DOHH2 (cell line): ENCODE measurements around the gene DDIAS.
"Not testable (repeated sequence)": the region's sequence is repeated elsewhere in the genome, so short reads cannot be mapped to it uniquely, and the experiment has no call there.

Source experiments
- H3F3A ChIP-seq: fragments of 200-600 bp; sonication (generic), shearing (Covaris generic); 2 replicates; pipeline ENCODE4 v1.6.0; 2016; ENCODE audit warnings: antibody characterized with exemption, mild to moderate bottlenecking; ENCODE audit not compliant: control insufficient read depth, insufficient read depth
- H3K27ac ChIP-seq: fragments of 200-600 bp; sonication (generic); 2 replicates; pipeline ENCODE4 v1.5.1; 2014; ENCODE audit warnings: low read depth, mild to moderate bottlenecking, low read length, moderate library complexity
- H3K27me3 ChIP-seq: fragments of 200-600 bp; sonication (generic); 2 replicates; pipeline ENCODE4 v1.6.1; 2014; ENCODE audit warnings: mild to moderate bottlenecking, low read length, mixed read lengths; ENCODE audit not compliant: control insufficient read depth
- H3K36me3 ChIP-seq: fragments of 200-600 bp; sonication (generic); 2 replicates; pipeline ENCODE4 v1.6.1; 2014; ENCODE audit warnings: mild to moderate bottlenecking, low read length, moderate library complexity, mixed read lengths; ENCODE audit not compliant: control insufficient read depth
- H3K4me1 ChIP-seq: fragments of 200-600 bp; sonication (generic); 2 replicates; pipeline ENCODE4 v1.6.1; 2014; ENCODE audit warnings: mild to moderate bottlenecking, low read length, mixed read lengths; ENCODE audit not compliant: control insufficient read depth
- H3K4me2 ChIP-seq: fragments of 200-600 bp; sonication (generic); 2 replicates; pipeline ENCODE4 v1.6.0; 2014; ENCODE audit warnings: mild to moderate bottlenecking, low read length, moderate library complexity
- H3K4me3 ChIP-seq: fragments of 200-600 bp; sonication (generic); 2 replicates; pipeline ENCODE4 v1.5.1; 2014; ENCODE audit warnings: mild to moderate bottlenecking, low read length, mixed read lengths
- H3K79me2 ChIP-seq: fragments of 200-600 bp; sonication (generic); 2 replicates; pipeline ENCODE4 v1.6.1; 2014; ENCODE audit warnings: mild to moderate bottlenecking, low read length, mixed read lengths; ENCODE audit not compliant: control insufficient read depth
- H3K9me2 ChIP-seq: fragments of 200-600 bp; sonication (generic); replicated peaks from 2 replicates; pipeline ENCODE4 v1.6.1; 2014; ENCODE audit warnings: mild to moderate bottlenecking, low read length, mixed read lengths; ENCODE audit not compliant: control insufficient read depth
- H3K9me3 ChIP-seq: fragments of 200-600 bp; sonication (generic); 2 replicates; pipeline ENCODE4 v1.6.1; 2014; ENCODE audit warnings: antibody characterized with exemption, low read length, mixed read lengths; ENCODE audit not compliant: control insufficient read depth, insufficient read depth
- H4K20me1 ChIP-seq: fragments of 200-600 bp; sonication (generic); 2 replicates; pipeline ENCODE4 v1.6.0; 2014; ENCODE audit warnings: low read depth, mild to moderate bottlenecking, antibody characterized with exemption, low read length, moderate library complexity; ENCODE audit not compliant: control insufficient read depth, insufficient read depth
- CTCF ChIP-seq: fragments of 200-600 bp; sonication (generic); IDR thresholded peaks from one replicate; pipeline ENCODE4 v1.5.1; 2014; ENCODE audit warnings: antibody characterized with exemption, mild to moderate bottlenecking, low read depth, low read length; ENCODE audit not compliant: poor library complexity, severe bottlenecking
- EZH2phosphoT487 ChIP-seq: fragments of 200-600 bp; sonication (generic); IDR thresholded peaks from 2 replicates; pipeline ENCODE4 v1.6.1; 2017; ENCODE audit warnings: borderline replicate concordance, mild to moderate bottlenecking, antibody characterized with exemption, low read length, moderate library complexity, mixed read lengths

The DDIAS gene

GRCh38 chr11:82907371-82907770 lies 5.8 kb downstream of the DDIAS start:
- no peak overlapping the region for H3K4me3 ChIP-seq
- peaks cover 52% of the 10 kb centered on the region for H3K4me1 ChIP-seq
- peaks cover 5% of the 10 kb centered on the region; the same call in 1 of the 2 replicates for H3K9me3 ChIP-seq
- no peak for TF ChIP-seq CTCF
- no peak for TF ChIP-seq EZH2phosphoT487
- H4K20me1 ChIP-seq = no peaks in the 10 kb centered on the region; the same call in 1 of the 2 replicates
- peak overlapping the region; percentile 56; the same call in 1 of the 2 replicates for H3K4me2 ChIP-seq
- H3F3A ChIP-seq = peaks cover 9% of the 10 kb centered on the region; the same call in 1 of the 2 replicates
- no peak overlapping the region for H3K27ac ChIP-seq
- H3K79me2 ChIP-seq = peaks cover 97% of the 10 kb centered on the region
- H3K27me3 ChIP-seq = no peaks in the 10 kb centered on the region
- no peaks in the 10 kb centered on the region for H3K9me2 ChIP-seq
- peaks cover 28% of the 10 kb centered on the region for H3K36me3 ChIP-seq

GRCh38 chr11:82908311-82908710 lies 6.8 kb downstream of the DDIAS start:
- Histone ChIP-seq H3K4me3 (no peak overlapping the region), H3K27ac (no peak overlapping the region), H3F3A (peaks cover 9% of the 10 kb centered on the region; the same call in 1 of the 2 replicates), H3K27me3 (no peaks in the 10 kb centered on the region), H3K36me3 (peaks cover 32% of the 10 kb centered on the region), H3K9me3 (peaks cover 5% of the 10 kb centered on the region; the same call in 1 of the 2 replicates), H3K79me2 (peaks cover 88% of the 10 kb centered on the region), H3K4me1 (peaks cover 43% of the 10 kb centered on the region), H3K4me2 (no peak overlapping the region), H3K9me2 (no peaks in the 10 kb centered on the region), H4K20me1 (no peaks in the 10 kb centered on the region; the same call in 1 of the 2 replicates)
- TF ChIP-seq CTCF (no peak), EZH2phosphoT487 (no peak)

- Histone ChIP-seq H3K4me2 (no peak overlapping the region), H4K20me1 (no peaks in the 10 kb centered on the region; the same call in 1 of the 2 replicates), H3K36me3 (peaks cover 35% of the 10 kb centered on the region), H3K27me3 (no peaks in the 10 kb centered on the region), H3K9me3 (peaks cover 5% of the 10 kb centered on the region; the same call in 1 of the 2 replicates), H3K4me3 (no peak overlapping the region), H3F3A (peaks cover 9% of the 10 kb centered on the region; the same call in 1 of the 2 replicates), H3K4me1 (peaks cover 35% of the 10 kb centered on the region), H3K27ac (no peak overlapping the region), H3K79me2 (peaks cover 80% of the 10 kb centered on the region), H3K9me2 (no peaks in the 10 kb centered on the region)
- TF ChIP-seq EZH2phosphoT487 (no peak), CTCF (no peak)
Observed at GRCh38 chr11:82909015-82909640, 7.6 kb downstream of the DDIAS start.

GRCh38 chr11:82919786-82920185 lies 18.2 kb downstream of the DDIAS start:
- not testable (repeated sequence) for H4K20me1 ChIP-seq, H3F3A ChIP-seq, H3K9me2 ChIP-seq, H3K27me3 ChIP-seq, H3K27ac ChIP-seq, H3K4me3 ChIP-seq, H3K9me3 ChIP-seq
- Histone ChIP-seq H3K79me2 (peaks cover 28% of the 10 kb centered on the region), H3K4me1 (peaks cover 22% of the 10 kb centered on the region), H3K4me2 (peak overlapping the region; percentile 36), H3K36me3 (peaks cover 68% of the 10 kb centered on the region)

- not testable (repeated sequence) for H3K9me2 ChIP-seq, H3K27ac ChIP-seq, H3K9me3 ChIP-seq, H3K27me3 ChIP-seq, H3F3A ChIP-seq, H4K20me1 ChIP-seq
- Histone ChIP-seq H3K4me2 (peak overlapping the region; percentile 36), H3K79me2 (peaks cover 28% of the 10 kb centered on the region), H3K4me1 (peaks cover 22% of the 10 kb centered on the region), H3K36me3 (peaks cover 64% of the 10 kb centered on the region), H3K4me3 (0 out of 2 replicates have a peak overlapping the region, but pooled peaks have one; percentile 5)
Observed at GRCh38 chr11:82920227-82920626, 18.7 kb downstream of the DDIAS start.
